Measurements from ENCODE around the gene CMTM1.

Gene CMTM1

DNA sequence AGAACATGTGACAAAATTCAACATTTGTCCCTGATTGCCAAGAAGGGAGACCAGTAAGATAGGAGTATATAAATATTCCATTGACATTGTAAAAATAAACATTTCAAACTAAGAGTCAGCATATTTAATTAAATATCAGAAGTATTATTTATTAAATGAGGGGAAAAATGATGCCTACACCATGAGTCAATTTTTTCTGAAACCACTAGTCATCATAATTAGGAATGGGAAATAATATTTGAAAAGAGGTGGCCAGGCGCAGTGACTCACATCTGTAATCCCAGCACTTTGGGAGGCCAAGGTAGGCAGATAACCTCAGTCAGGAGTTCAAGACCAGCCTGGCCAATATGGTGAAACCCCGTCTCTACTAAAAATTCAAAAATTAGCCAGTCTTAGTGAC is 2.1 kb downstream of the CMTM1 start:
- DNase-seq (ENCODE audit: extremely low read depth, low read depth): no peak
- TF ChIP-seq, protein P1, sequence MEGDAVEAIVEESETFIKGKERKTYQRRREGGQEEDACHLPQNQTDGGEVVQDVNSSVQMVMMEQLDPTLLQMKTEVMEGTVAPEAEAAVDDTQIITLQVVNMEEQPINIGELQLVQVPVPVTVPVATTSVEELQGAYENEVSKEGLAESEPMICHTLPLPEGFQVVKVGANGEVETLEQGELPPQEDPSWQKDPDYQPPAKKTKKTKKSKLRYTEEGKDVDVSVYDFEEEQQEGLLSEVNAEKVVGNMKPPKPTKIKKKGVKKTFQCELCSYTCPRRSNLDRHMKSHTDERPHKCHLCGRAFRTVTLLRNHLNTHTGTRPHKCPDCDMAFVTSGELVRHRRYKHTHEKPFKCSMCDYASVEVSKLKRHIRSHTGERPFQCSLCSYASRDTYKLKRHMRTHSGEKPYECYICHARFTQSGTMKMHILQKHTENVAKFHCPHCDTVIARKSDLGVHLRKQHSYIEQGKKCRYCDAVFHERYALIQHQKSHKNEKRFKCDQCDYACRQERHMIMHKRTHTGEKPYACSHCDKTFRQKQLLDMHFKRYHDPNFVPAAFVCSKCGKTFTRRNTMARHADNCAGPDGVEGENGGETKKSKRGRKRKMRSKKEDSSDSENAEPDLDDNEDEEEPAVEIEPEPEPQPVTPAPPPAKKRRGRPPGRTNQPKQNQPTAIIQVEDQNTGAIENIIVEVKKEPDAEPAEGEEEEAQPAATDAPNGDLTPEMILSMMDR (IDR thresholded peaks at IDR 0.05; ENCODE audit: low read depth, low read length): no peak

DNA sequence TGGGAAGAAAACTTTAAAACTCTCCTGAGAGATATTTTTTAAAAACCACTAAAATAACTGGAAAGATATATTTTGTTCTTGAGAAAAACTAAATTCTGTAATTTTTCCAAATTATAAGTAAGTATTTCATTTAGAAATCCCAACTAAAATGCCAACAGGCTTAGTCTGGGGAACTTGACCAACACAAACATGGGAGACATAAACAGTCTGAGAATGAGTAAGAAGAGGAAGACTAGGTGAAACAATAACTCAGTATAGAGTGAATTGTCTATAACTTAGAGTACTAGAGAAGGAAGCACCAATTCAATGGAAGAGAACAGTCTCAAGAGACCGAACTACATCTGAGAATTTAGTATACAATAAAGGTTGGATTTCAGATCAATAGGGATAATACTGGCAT is 2.9 kb downstream of the CMTM1 start:
- TF ChIP-seq, protein P1 (IDR thresholded peaks at IDR 0.05; ENCODE audit: low read depth, low read length): no peak
- DNase-seq (ENCODE audit: extremely low read depth, low read depth): no peak

DNA sequence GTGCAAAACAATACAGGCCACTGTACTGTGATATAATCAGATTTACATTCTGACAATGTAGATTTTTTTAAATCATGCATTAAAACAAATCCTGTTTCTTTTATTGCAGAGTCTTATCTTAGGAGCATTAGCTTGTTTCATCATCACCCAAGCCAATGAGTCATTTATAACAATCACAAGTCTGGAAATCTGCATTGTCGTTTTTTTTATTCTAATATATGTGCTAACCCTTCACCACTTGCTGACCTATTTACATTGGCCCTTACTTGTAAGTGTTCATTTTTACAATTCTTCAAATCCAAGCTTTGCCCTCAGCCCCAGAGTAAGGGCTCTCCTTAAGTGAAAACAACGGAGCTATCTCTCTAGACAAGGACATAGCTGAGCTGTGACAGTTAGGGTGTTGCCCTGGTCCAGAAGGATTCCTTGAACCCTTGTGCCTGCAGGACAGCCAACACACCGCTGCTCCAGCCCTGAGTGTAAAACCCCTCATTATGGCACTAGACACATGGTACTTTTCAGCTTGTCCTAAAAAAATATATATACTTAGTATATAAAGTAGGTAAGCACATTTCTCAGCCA is 3.7 kb downstream of the CMTM1 start:
- TF ChIP-seq, protein P1 (IDR thresholded peaks at IDR 0.05; ENCODE audit: low read depth, low read length): no peak
- no peak for DNase-seq (ENCODE audit: extremely low read depth, low read depth)

DNA sequence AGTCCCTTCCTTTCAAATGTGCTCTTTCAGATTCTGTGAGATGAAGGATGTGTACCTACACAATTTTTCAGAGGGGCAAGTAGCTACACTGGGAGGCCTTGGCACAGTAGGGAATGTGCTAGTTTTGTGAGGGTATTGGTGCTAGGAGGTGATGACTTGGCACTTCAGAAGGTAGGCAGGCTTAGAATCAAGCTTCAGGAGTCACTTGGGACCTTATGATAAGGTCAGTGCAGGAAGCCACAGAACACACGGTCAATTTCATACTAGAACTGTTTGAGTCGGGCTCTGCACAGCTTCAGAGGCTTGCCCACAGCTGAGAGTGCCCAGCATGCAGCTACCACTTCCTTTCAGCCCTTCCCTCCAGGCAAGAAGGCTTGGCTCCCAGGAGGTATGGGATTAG is 6.1 kb downstream of the CMTM1 start:
- no peak for DNase-seq (ENCODE audit: extremely low read depth, low read depth)
- TF ChIP-seq, protein P1 (IDR thresholded peaks at IDR 0.05; ENCODE audit: low read depth, low read length): no peak

DNA sequence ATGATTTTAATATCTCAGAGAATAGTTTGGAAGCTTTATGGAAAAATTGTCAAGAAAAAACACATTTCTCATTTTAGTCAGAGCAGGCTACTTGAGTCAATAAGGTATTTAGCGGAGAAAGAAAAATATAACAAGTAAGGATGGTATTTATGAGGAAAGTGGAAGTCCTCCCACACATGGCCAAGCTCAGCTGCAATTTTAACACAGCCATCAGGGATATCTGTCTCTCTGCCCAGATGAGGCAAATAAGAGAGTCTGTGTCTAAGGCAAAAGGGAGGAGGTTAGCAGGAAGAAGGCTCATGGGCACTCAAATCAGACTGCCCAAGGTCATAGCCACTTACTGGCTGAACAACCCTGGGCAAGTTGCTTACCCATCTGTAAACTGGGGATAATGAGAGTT is 7.8 kb downstream of the CMTM1 start:
- TF ChIP-seq, protein P1 (IDR thresholded peaks at IDR 0.05; ENCODE audit: low read depth, low read length): no peak
- DNase-seq (ENCODE audit: extremely low read depth, low read depth): no peak

DNA sequence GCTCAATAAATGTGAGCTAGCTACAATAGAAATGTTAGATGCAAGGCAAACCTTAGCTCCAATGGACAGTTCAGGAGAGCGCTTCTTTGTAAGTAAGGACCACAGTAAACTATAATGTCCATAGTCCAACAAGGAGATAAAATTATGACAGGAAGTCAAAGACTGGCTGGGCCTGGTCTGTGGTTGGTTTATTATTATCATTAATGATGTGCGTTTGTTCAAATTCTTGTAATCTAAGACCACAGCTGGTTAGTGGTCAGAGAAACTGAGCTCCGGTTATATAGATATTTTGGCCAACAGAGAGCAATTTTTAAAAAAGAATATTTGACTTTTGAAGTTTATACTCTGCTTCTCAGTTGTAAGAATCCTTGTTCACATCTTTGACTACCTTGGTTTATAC is 8.3 kb downstream of the CMTM1 start:
- TF ChIP-seq, protein P1 (IDR thresholded peaks at IDR 0.05; ENCODE audit: low read depth, low read length): no peak
- DNase-seq (ENCODE audit: extremely low read depth, low read depth): no peak

DNA sequence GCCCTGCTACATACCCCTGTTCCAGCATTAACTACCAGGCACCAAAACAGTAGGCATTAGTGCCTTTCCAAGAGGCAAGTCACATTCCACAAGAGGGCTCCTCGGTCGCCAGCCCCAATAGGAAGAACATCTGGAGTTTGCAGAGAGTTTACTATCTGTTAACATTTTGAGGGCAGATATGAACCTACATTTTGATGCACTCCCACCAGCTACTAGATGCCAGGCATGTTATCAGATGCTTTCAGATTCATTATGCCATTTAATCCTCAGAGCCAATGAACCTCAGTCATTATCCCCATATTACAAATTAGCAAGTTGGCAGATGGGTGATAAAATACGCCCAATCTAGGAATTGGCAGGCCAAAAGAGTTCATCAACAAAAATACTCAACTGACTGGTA is 8.8 kb downstream of the CMTM1 start:
- TF ChIP-seq, protein P1 (IDR thresholded peaks at IDR 0.05; ENCODE audit: low read depth, low read length): no peak
- no peak for DNase-seq (ENCODE audit: extremely low read depth, low read depth)
